Neural progenitor cell (in vitro differentiated cells): ENCODE data around the gene SLC35G3. TPM values are rescaled to one million over a fixed set of nuclear protein-coding genes. Genes with fewer than 3 reads are reported as not detected.

Experiments
- DNase-seq: peaks from one replicate; pipeline ENCODE4 v3.0.0-alpha.2; 2016; ENCODE audit warnings: low spot score
- H2AFZ ChIP-seq: fragments of 200-600 bp; sonication (generic); replicated peaks from 2 replicates; pipeline ENCODE4 v1.6.1; 2016; ENCODE audit warnings: antibody characterized with exemption
- H3F3A ChIP-seq: fragments of 200-600 bp; sonication (generic); 2 replicates; pipeline ENCODE4 v1.6.1; 2016; ENCODE audit warnings: antibody characterized with exemption, low read depth
- H3K27ac ChIP-seq: fragments of 200-600 bp; sonication (generic); 2 replicates; pipeline ENCODE4 v1.5.1; 2016; ENCODE audit warnings: mild to moderate bottlenecking
- H3K27me3 ChIP-seq: fragments of 200-600 bp; sonication (generic); 2 replicates; pipeline ENCODE4 v1.6.1; 2016; ENCODE audit warnings: mild to moderate bottlenecking, moderate library complexity
- H3K36me3 ChIP-seq: fragments of 200-600 bp; sonication (generic); 2 replicates; pipeline ENCODE4 v1.5.1; 2016
- H3K4me1 ChIP-seq: fragments of 200-600 bp; sonication (generic); 2 replicates; pipeline ENCODE4 v1.6.1; 2016; ENCODE audit warnings: mixed run types
- H3K4me2 ChIP-seq: fragments of 200-600 bp; sonication (generic); 2 replicates; pipeline ENCODE4 v1.6.1; 2016
- H3K4me3 ChIP-seq: fragments of 200-600 bp; sonication (generic); 2 replicates; pipeline ENCODE4 v1.5.1; 2016
- H3K79me2 ChIP-seq: fragments of 200-600 bp; sonication (generic); 2 replicates; pipeline ENCODE4 v1.6.1; 2016; ENCODE audit warnings: low read depth
- H3K9ac ChIP-seq: fragments of 200-600 bp; sonication (generic); 2 replicates; pipeline ENCODE4 v1.6.1; 2016
- H3K9me3 ChIP-seq: fragments of 200-600 bp; sonication (generic); 2 replicates; pipeline ENCODE4 v1.5.1; 2016; ENCODE audit warnings: low read depth
- H4K20me1 ChIP-seq: fragments of 200-600 bp; sonication (generic); 2 replicates; pipeline ENCODE4 v1.6.1; 2016; ENCODE audit warnings: low read depth
- H3K27ac Mint-ChIP-seq: 3 replicates; pipeline ENCODE4 v1.8.0; 2021; ENCODE audit warnings: mixed read lengths
- H3K27me3 Mint-ChIP-seq: 2 replicates; pipeline ENCODE4 v1.8.0; 2022; ENCODE audit warnings: low read depth, mild to moderate bottlenecking, inconsistent platforms, moderate library complexity, mixed read lengths; ENCODE audit not compliant: insufficient read depth
- H3K36me3 Mint-ChIP-seq: 3 replicates; pipeline ENCODE4 v1.8.0; 2021; ENCODE audit warnings: mixed read lengths
- H3K4me1 Mint-ChIP-seq: 3 replicates; pipeline ENCODE4 v1.8.0; 2021; ENCODE audit warnings: mixed read lengths
- H3K4me3 Mint-ChIP-seq: 3 replicates; pipeline ENCODE4 v1.8.0; 2021; ENCODE audit warnings: mild to moderate bottlenecking, moderate library complexity, mixed read lengths
- H3K9me3 Mint-ChIP-seq: 3 replicates; pipeline ENCODE4 v1.8.0; 2020; ENCODE audit warnings: mixed read lengths
- EZH2 ChIP-seq: fragments of 200-600 bp; sonication (generic); IDR thresholded peaks from 2 replicates; pipeline ENCODE4 v1.6.1; 2017; ENCODE audit warnings: antibody characterized with exemption, mild to moderate bottlenecking, moderate library complexity
- EZH2phosphoT487 ChIP-seq: fragments of 200-600 bp; sonication (generic); IDR thresholded peaks from 2 replicates; pipeline ENCODE4 v1.6.1; 2017; ENCODE audit warnings: antibody characterized with exemption
- total RNA-seq: library from RNA; depleted of rRNA; stranded (reverse); fragments of >200 nt; gene quantifications from 2 replicates; pipeline ENCODE4 v1.2.3, GENCODE V29; 2015; ENCODE audit warnings: low replicate concordance
- TF ChIP-seq, protein P1 (sequence below): fragments of 200-600 bp; sonication (generic); IDR thresholded peaks from 2 replicates; pipeline ENCODE4 v1.5.1; 2017; ENCODE audit warnings: antibody characterized with exemption, mild to moderate bottlenecking

Gene SLC35G3
- total RNA-seq, 1 donor from 2014 or later: not detected

DNA sequence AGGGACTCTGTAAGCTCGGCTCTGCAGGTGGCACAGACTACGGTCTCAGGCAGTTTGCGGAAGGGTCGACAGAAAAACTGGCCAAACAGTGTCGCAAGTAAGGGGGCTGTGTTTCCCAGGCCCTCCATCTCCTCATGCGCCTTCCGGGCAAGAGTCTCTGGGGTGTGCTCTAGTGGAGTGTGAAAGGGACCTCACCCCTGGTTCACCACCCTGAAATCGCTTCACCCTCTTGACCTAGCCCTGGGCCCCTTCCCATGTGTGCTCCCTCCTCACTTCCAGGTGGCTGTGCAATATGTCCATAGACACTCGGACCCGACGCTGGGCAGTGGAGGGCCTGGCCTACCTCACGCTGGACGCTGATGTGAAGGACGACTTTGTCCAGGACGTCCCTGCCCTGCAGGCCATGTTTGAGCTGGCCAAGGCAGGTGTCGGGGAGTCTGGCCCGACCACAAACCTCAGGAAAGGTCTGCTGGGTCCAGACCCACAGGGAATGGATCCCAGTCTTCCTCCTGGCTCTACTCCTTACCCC lies 24.3 kb downstream of the SLC35G3 start:
- Mint-ChIP-seq H3K4me1 (no peaks in the 10 kb centered on the region), H3K9me3 (no peaks in the 10 kb centered on the region), H3K27ac (no peak overlapping the region), H3K4me3 (no peak overlapping the region), H3K27me3 (no peaks in the 10 kb centered on the region), H3K36me3 (no peaks in the 10 kb centered on the region)
- no peak for DNase-seq
- H3K36me3 ChIP-seq: no peaks in the 10 kb centered on the region
- no peaks in the 10 kb centered on the region for H3K27me3 ChIP-seq
- no peaks in the 10 kb centered on the region for H4K20me1 ChIP-seq
- no peak overlapping the region for H2AFZ ChIP-seq
- no peak overlapping the region for H3K9ac ChIP-seq
- no peaks in the 10 kb centered on the region for H3F3A ChIP-seq
- H3K9me3 ChIP-seq: no peaks in the 10 kb centered on the region
- H3K4me1 ChIP-seq: no peaks in the 10 kb centered on the region
- H3K79me2 ChIP-seq: no peaks in the 10 kb centered on the region
- no peak overlapping the region for H3K27ac ChIP-seq
- no peak overlapping the region for H3K4me2 ChIP-seq
- TF ChIP-seq EZH2 (no peak), EZH2phosphoT487 (no peak)
- TF ChIP-seq, protein P1, sequence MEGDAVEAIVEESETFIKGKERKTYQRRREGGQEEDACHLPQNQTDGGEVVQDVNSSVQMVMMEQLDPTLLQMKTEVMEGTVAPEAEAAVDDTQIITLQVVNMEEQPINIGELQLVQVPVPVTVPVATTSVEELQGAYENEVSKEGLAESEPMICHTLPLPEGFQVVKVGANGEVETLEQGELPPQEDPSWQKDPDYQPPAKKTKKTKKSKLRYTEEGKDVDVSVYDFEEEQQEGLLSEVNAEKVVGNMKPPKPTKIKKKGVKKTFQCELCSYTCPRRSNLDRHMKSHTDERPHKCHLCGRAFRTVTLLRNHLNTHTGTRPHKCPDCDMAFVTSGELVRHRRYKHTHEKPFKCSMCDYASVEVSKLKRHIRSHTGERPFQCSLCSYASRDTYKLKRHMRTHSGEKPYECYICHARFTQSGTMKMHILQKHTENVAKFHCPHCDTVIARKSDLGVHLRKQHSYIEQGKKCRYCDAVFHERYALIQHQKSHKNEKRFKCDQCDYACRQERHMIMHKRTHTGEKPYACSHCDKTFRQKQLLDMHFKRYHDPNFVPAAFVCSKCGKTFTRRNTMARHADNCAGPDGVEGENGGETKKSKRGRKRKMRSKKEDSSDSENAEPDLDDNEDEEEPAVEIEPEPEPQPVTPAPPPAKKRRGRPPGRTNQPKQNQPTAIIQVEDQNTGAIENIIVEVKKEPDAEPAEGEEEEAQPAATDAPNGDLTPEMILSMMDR: no peak
- H3K4me3 ChIP-seq: no peak overlapping the region

DNA sequence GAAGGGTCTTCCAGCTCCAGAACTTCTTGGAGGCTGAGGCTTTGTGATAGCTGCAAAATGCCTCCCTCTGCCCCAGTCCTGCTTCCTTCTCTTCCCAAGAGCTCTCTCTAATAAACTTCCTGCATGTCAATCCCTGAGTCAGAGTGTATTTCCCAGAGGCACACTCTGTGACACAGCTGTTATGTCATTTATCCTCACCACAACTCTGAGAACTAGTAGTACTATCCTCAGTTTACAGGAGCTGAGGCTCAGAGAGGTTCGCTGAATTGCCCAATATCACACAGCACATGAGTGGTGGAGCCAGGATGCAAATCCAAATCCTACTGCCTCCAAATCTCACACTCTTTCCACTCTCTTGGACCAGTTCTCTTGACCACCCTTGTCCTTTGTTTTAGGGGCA lies 26.5 kb downstream of the SLC35G3 start:
- Histone ChIP-seq H3F3A (no peaks in the 10 kb centered on the region), H3K27me3 (no peaks in the 10 kb centered on the region), H3K4me2 (no peak overlapping the region), H3K79me2 (no peaks in the 10 kb centered on the region), H3K4me1 (no peaks in the 10 kb centered on the region), H3K9ac (no peak overlapping the region), H3K9me3 (no peaks in the 10 kb centered on the region), H3K36me3 (no peaks in the 10 kb centered on the region), H2AFZ (no peak overlapping the region), H4K20me1 (no peaks in the 10 kb centered on the region), H3K4me3 (no peak overlapping the region), H3K27ac (no peak overlapping the region)
- H3K27ac Mint-ChIP-seq: no peak overlapping the region
- no peaks in the 10 kb centered on the region for H3K9me3 Mint-ChIP-seq
- peaks cover 1% of the 10 kb centered on the region for H3K27me3 Mint-ChIP-seq
- no peaks in the 10 kb centered on the region for H3K4me1 Mint-ChIP-seq
- no peak overlapping the region for H3K4me3 Mint-ChIP-seq
- DNase-seq: no peak
- TF ChIP-seq EZH2phosphoT487 (no peak), EZH2 (no peak)
- TF ChIP-seq, protein P1: no peak
- no peaks in the 10 kb centered on the region for H3K36me3 Mint-ChIP-seq

DNA sequence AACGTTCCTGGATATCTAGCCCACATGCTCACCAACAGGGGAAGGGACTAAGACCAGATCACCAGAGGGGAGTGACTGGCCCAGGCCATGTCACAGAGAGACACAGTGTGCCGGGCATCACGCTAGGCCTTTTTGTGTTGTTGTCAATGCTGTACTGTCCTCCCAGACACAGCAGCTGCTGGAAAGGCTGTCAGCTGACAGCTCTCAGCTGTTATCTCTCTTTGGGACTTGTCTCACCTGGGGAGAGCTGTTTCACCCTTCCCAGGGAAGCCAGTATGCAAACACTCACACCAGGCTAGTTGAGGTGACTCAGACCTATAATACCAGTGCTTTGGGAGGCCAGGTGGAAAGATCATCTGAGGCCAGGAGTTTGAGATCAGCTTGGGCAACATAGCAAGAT lies 27.1 kb downstream of the SLC35G3 start:
- H3K27me3 ChIP-seq: no peaks in the 10 kb centered on the region
- no peaks in the 10 kb centered on the region for H3K9me3 ChIP-seq
- H3K4me1 ChIP-seq: no peaks in the 10 kb centered on the region
- H3K4me2 ChIP-seq: no peak overlapping the region
- no peaks in the 10 kb centered on the region for H3F3A ChIP-seq
- no peak for TF ChIP-seq EZH2
- TF ChIP-seq EZH2phosphoT487: no peak
- TF ChIP-seq, protein P1: no peak
- Mint-ChIP-seq H3K27ac (no peak overlapping the region), H3K36me3 (no peaks in the 10 kb centered on the region), H3K9me3 (no peaks in the 10 kb centered on the region), H3K4me3 (no peak overlapping the region), H3K27me3 (peaks cover 3% of the 10 kb centered on the region), H3K4me1 (no peaks in the 10 kb centered on the region)
- H3K9ac ChIP-seq: no peak overlapping the region
- no peaks in the 10 kb centered on the region for H4K20me1 ChIP-seq
- no peak overlapping the region for H2AFZ ChIP-seq
- no peaks in the 10 kb centered on the region for H3K36me3 ChIP-seq
- DNase-seq: no peak
- H3K27ac ChIP-seq: no peak overlapping the region
- H3K4me3 ChIP-seq: no peak overlapping the region
- no peaks in the 10 kb centered on the region for H3K79me2 ChIP-seq
